WTC11 (cell line): Measurements from ENCODE around the gene TMEM131L. TPM values are rescaled to one million over a fixed set of nuclear protein-coding genes. Genes with fewer than 3 reads are reported as not detected.
A peak's percentile ranks its signal among the peaks of the same experiment; 100 is the strongest.

Experiments
- ATAC-seq: fragments of 200-7000 bp; cut with Tn5 transposase; 2 replicates; pipeline ENCODE4 v1.10.0; 2021; ENCODE audit warnings: mild to moderate bottlenecking, moderate library complexity
- CTCF ChIA-PET: fragments of 300-600 bp; sonication (Branson Sonifier 250); formaldehyde crosslinking; loops from one replicate; lab custom pipeline; 2021; ENCODE audit warnings: antibody characterized with exemption; lab: Charles Lee
- POLR2A ChIA-PET: fragments of 350-600 bp; sonication (Branson Sonifier 250); formaldehyde crosslinking; loops from one replicate; lab custom pipeline; 2021; ENCODE audit warnings: antibody characterized with exemption; lab: Charles Lee
- DNase-seq: peaks from one replicate; pipeline ENCODE4 v3.0.0; 2021; ENCODE audit warnings: low spot score
- H3K27ac Mint-ChIP-seq: 2 replicates; pipeline ENCODE4 v1.8.0; 2021; ENCODE audit warnings: mixed read lengths
- H3K27me3 Mint-ChIP-seq: 2 replicates; pipeline ENCODE4 v1.8.0; 2021; ENCODE audit warnings: low read depth, mild to moderate bottlenecking, moderate library complexity, mixed read lengths
- H3K36me3 Mint-ChIP-seq: 2 replicates; pipeline ENCODE4 v1.8.0; 2021; ENCODE audit warnings: mixed read lengths
- H3K4me1 Mint-ChIP-seq: 2 replicates; pipeline ENCODE4 v1.8.0; 2022; ENCODE audit warnings: mixed read lengths
- H3K4me3 Mint-ChIP-seq: 2 replicates; pipeline ENCODE4 v1.8.0; 2021; ENCODE audit warnings: mild to moderate bottlenecking, moderate library complexity, mixed read lengths
- H3K9me3 Mint-ChIP-seq: 2 replicates; pipeline ENCODE4 v1.8.0; 2021; ENCODE audit warnings: mixed read lengths
- AFF4 ChIP-seq: sonication (generic); formaldehyde crosslinking; IDR thresholded peaks from 2 replicates; pipeline ENCODE4 v1.8.1; 2023; ENCODE audit warnings: mild to moderate bottlenecking, missing genetic modification reagents, borderline replicate concordance
- ESRRA ChIP-seq: sonication (generic); formaldehyde crosslinking; IDR thresholded peaks from 2 replicates; pipeline ENCODE4 v1.8.1; 2022; ENCODE audit warnings: mild to moderate bottlenecking, missing genetic modification reagents, borderline replicate concordance
- FOXK1 ChIP-seq: sonication (generic); formaldehyde crosslinking; IDR thresholded peaks from 2 replicates; pipeline ENCODE4 v1.8.0; 2022; ENCODE audit warnings: mild to moderate bottlenecking, moderate library complexity, missing genetic modification reagents
- FOXP1 ChIP-seq: sonication (generic); formaldehyde crosslinking; IDR thresholded peaks from 2 replicates; pipeline ENCODE4 v1.8.0; 2022; ENCODE audit warnings: missing genetic modification reagents, mild to moderate bottlenecking, moderate library complexity, borderline replicate concordance
- GRHL2 ChIP-seq: fragments of 250-450 bp; sonication (Bioruptor Pico); IDR thresholded peaks from 2 replicates; pipeline ENCODE4 v1.8.0; 2022; ENCODE audit warnings: mild to moderate bottlenecking, moderate library complexity; ENCODE audit not compliant: insufficient replicate concordance, severe bottlenecking
- HMGA2 ChIP-seq: fragments of 250-450 bp; sonication (Bioruptor Pico); IDR thresholded peaks from 2 replicates; pipeline ENCODE4 v1.4.0; 2021; ENCODE audit warnings: mild to moderate bottlenecking, moderate library complexity
- NFE2L1 ChIP-seq: sonication (generic); formaldehyde crosslinking; IDR thresholded peaks from 2 replicates; pipeline ENCODE4 v1.8.1; 2023; ENCODE audit warnings: missing genetic modification reagents
- NR1H2 ChIP-seq: sonication (generic); formaldehyde crosslinking; IDR thresholded peaks from 2 replicates; pipeline ENCODE4 v1.9.0; 2021; ENCODE audit warnings: mild to moderate bottlenecking, moderate library complexity, missing genetic modification reagents
- PREB ChIP-seq: sonication (generic); formaldehyde crosslinking; IDR thresholded peaks from 2 replicates; pipeline ENCODE4 v1.8.1; 2022; ENCODE audit warnings: mild to moderate bottlenecking, missing genetic modification reagents, moderate library complexity, borderline replicate concordance
- RELA ChIP-seq: sonication (generic); formaldehyde crosslinking; IDR thresholded peaks from 2 replicates; pipeline ENCODE4 v1.8.1; 2022; ENCODE audit warnings: missing genetic modification reagents, mild to moderate bottlenecking, borderline replicate concordance
- RORB ChIP-seq: fragments of 250-450 bp; sonication (Bioruptor Pico); IDR thresholded peaks from 2 replicates; pipeline ENCODE4 v1.9.0; 2021; ENCODE audit warnings: mild to moderate bottlenecking
- STAT6 ChIP-seq: sonication (generic); formaldehyde crosslinking; conservative IDR thresholded peaks from 2 replicates; pipeline ENCODE4 v1.8.1; 2023; ENCODE audit warnings: mild to moderate bottlenecking, low read depth, missing genetic modification reagents, moderate library complexity
- USF2 ChIP-seq: sonication (generic); formaldehyde crosslinking; IDR thresholded peaks from 2 replicates; pipeline ENCODE4 v1.8.1; 2023; ENCODE audit warnings: mild to moderate bottlenecking, missing genetic modification reagents, moderate library complexity
- ZBTB43 ChIP-seq: sonication (generic); formaldehyde crosslinking; IDR thresholded peaks from 2 replicates; pipeline ENCODE4 v1.8.1; 2023; ENCODE audit warnings: mild to moderate bottlenecking, missing genetic modification reagents
- ZNF121 ChIP-seq: sonication (generic); formaldehyde crosslinking; IDR thresholded peaks from 2 replicates; pipeline ENCODE4 v1.8.0; 2023; ENCODE audit warnings: missing genetic modification reagents
- ZNF512 ChIP-seq: sonication (generic); formaldehyde crosslinking; IDR thresholded peaks from 2 replicates; pipeline ENCODE4 v1.8.1; 2022; ENCODE audit warnings: missing genetic modification reagents, borderline replicate concordance
- total RNA-seq: library from RNA; stranded (reverse); gene quantifications from 3 replicates; pipeline ENCODE4 v1.2.3, GENCODE V29; 2021

TMEM131L gene
- total RNA-seq, 1 experiment from 2014 or later = 26.7 TPM

- DNase-seq = no peak
- CTCF ChIA-PET = no interaction called here
- POLR2A ChIA-PET = no interaction called here
Measured at GRCh38 chr4:153594210-153594609, 128.1 kb downstream of the TMEM131L start.

GRCh38 chr4:153595894-153596601, 129.9 kb downstream of the TMEM131L start:
- H3K27ac Mint-ChIP-seq = peak overlapping the region; percentile 5; the same call in 1 of the 2 replicates
- no peak for ATAC-seq
- no peaks in the 10 kb centered on the region for H3K27me3 Mint-ChIP-seq
- no peak overlapping the region for H3K4me3 Mint-ChIP-seq
- H3K36me3 Mint-ChIP-seq = peaks cover 29% of the 10 kb centered on the region
- ChIA-PET POLR2A (no interaction called here), CTCF (interaction anchor here (1.3 kb wide), 1 partner anchor 154 kb away, joined by 5 read pairs; no protein-coding TSS in a partner anchor)
- no peaks in the 10 kb centered on the region for H3K9me3 Mint-ChIP-seq
- H3K4me1 Mint-ChIP-seq = no peaks in the 10 kb centered on the region
- no peak for DNase-seq
- no peak for TF ChIP-seq HMGA2 (CRISPR knock-in tag)
- no peak for TF ChIP-seq PREB (CRISPR knock-in tag)
- no peak for TF ChIP-seq STAT6 (CRISPR knock-in tag)
- no peak for TF ChIP-seq NR1H2 (CRISPR knock-in tag)
- TF ChIP-seq RORB = no peak
- TF ChIP-seq GRHL2 (CRISPR knock-in tag) = no peak
- no peak for TF ChIP-seq NFE2L1 (CRISPR knock-in tag)
- TF ChIP-seq ZBTB43 (CRISPR knock-in tag) = no peak
- no peak for TF ChIP-seq AFF4 (CRISPR knock-in tag)
- TF ChIP-seq RELA (CRISPR knock-in tag) = no peak
- TF ChIP-seq FOXP1 (CRISPR knock-in tag) = no peak
- TF ChIP-seq USF2 = no peak
- TF ChIP-seq ZNF512 (CRISPR knock-in tag) = no peak

More at GRCh38 chr4:153594210-153594609, 128.1 kb downstream of the TMEM131L start:
- no peak for ATAC-seq
- Mint-ChIP-seq H3K36me3 (peaks cover 37% of the 10 kb centered on the region), H3K27ac (no peak overlapping the region), H3K4me1 (no peaks in the 10 kb centered on the region), H3K27me3 (no peaks in the 10 kb centered on the region), H3K4me3 (no peak overlapping the region), H3K9me3 (no peaks in the 10 kb centered on the region)
- TF ChIP-seq ZNF121 (CRISPR knock-in tag) (no peak), ESRRA (CRISPR knock-in tag) (no peak), USF2 (no peak), FOXK1 (CRISPR knock-in tag) (no peak), ZBTB43 (CRISPR knock-in tag) (no peak)
